LoVo (cell line): ENCODE data around the gene LIG1.

Experiments used
- DNase-seq: peaks from one replicate; pipeline ENCODE4 v3.0.0-alpha.2; 2016; ENCODE audit warnings: low spot score

LIG1 gene

GRCh38 chr19:48181505-48181904 is 11.4 kb upstream of the LIG1 start:
- no peak for DNase-seq

DNA sequence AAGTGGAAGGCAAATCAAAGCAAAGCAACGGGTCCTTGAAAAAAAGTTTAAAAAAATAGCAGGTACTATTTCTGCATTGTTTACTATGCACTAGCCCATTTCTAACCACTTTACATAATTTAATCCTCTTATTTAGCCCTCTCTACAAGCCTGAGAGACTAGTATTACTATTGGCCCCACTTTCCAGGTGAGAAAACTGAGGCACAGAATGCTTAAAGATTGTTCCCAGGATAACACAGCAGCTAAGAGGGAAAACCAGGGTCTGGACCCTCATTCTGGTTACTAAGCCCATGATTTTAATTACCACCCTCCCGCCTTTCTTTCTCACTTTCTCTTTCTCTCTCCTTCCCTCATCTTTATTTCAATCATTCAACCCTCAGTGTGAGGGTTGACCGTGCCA is 6.1 kb upstream of the LIG1 start:
- DNase-seq: no peak

DNA sequence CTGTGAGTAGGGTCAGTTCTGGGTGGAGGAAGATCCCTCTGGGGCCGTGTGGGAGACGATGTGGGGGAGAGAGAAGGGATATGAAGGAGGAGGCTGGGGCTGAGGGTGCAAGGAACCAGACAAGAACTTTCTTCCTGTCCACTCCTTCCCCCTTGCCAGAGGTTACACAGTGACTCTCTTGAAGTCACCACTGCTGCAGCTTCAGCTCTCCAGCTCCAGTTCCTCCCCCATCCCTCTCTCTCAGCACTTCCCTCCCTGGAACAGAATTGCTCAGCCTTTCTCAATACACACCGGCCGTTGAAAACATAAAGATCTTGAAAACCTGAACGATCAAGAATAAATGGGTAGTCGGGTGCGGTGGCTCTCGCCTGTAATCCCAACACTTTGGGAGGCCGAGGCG is 5.4 kb upstream of the LIG1 start:
- no peak for DNase-seq

DNA sequence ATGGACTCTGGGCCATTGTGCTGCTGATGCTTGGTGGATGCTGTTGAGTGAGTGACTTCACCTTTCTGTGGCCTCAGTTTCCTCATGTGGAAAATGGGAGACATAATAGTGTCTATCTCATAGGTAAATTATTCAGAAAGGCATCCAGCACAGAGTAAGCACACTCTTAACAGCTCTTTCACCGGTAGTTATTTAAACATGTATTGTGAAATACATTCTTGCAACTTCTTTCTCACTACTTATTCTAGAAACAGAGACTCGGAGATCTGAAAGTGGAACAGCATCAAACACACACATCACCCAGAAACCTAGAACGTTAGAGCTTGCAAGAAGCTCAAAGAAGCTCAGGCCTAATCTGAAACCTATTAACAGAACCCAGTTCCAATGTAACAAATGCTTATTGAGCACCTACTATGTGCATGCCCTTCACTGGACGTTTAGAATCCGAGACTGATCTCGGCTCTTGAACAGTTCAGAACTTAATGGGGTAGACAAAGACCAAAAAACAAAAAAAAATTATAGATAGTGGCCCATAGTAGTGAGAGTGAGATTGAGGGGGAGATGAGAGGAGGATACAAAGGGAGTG is 4.4 kb upstream of the LIG1 start:
- DNase-seq: no peak

DNA sequence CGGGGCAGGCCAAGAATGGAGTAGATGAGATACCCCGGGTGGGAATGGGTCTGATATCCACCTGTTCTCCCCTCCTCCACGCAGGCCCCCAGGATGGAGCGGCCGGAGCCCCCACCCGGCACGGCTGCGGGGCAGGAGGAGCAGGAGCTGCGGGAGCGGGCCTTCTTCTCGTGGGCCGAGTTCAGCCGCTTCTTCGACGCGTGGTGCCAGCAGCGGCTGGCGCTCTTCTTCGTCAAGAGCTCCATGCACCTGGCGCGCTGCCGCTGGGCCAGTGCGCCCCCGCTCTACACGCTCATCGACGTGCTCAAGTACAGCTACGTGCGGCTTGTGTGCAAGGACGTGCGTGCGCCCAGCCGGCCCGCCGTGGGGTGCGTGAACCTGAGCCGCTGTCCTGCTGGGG is 1.6 kb upstream of the LIG1 start:
- DNase-seq: no peak

DNA sequence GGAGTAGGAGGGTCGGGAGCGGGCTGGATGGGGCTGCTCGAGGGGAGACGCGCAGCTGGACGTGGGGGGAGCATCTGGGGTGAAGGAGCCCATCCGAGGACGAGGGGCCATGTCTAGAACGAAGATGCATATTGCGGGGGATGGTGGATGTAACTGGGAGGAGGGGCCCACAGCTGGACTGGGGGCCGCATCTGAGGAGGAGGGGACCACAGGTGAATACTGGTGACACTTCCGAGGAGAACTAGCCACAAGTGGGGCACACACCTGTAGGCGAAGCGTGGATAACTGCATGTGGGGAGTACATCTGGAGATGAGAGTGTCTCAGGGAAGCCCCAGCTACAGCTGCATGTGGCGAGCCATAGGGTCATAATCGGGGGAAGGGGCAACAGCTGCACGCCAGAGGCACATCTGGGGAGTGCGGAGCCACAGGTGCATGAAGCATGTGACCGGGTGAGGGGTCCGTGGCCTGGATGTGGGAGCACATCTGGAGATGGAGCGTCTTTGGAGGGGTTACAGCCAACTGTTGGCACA is 738 bp upstream of the LIG1 start:
- no peak for DNase-seq

DNA sequence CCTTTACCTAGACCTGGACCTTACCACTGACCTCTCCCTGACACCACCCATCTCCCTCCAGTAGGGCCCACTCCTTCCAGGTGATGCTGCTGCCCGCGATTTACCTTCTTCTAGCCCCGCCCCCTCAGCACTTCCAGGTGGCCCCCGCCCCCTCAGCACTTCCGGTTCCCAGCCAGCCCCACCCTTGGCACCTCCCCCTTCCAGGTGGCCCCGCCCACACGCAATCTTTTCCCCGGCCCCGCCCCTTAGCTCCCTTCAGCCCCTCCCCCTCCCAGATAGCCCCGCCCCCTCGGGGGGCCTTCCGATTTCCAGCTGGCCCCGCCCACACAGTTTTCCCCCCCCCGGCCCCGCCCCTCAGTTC is 586 bp downstream of the LIG1 start:
- DNase-seq: peak; percentile 87

DNA sequence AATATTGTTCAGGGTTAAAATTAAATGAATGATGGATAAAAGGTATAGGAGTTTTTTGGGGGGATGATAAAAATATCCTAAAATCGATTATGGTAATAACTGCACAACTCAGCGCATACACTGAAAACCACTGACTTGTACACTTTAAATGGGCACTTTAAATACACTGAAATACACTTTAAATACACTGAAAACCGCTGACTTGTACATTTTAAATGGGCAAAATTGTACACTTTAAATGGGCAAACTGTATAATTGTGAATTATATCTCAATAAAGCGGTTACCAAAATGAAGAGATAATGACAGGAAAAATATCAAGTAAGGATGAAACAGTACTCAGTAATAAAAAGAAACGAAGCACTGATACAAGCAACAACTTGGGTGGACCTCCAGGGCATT is 1.5 kb downstream of the LIG1 start:
- no peak for DNase-seq

- DNase-seq: no peak
Measured at GRCh38 chr19:48158210-48158790, 11.8 kb downstream of the LIG1 start.

DNA sequence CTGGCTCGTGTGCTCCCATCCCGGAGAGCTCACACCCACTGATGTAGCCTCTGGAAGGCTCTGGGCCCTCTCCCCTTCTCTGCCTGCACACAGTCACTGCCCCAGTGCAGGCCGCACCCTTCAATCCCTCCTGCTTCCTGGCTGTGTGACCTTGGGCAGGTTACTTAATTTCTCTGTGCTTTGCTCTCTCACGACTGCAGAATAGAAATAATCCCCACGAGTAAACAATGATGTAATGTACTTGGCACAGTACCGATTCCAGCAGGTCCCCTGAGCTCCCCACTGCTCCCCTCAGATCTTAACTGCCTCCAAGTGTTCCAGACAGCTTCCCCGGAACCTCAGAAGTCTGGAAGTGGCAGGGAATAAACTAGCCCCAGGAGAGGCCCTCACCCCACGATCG is 16.1 kb downstream of the LIG1 start:
- DNase-seq: no peak

DNA sequence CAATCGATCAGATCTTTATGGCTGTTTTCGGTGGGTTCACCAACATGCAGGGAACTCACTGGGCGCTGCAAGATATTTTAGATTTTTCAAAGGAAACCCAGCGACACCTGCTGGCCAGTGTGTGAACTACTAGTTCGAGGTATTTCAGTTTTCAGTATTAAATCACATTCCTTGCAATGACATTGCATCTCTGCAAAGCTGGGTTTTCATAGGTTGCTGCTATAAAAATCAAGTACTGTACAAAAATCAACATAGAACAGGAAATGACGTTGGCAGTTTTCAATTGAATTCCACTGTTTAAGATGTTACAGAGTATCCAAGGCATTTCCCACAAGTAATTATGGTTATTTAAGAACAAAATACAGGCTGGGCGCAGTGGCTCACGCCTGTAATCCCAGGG is 17.6 kb downstream of the LIG1 start:
- peak; percentile 51 for DNase-seq

GRCh38 chr19:48149430-48149829 is 20.7 kb downstream of the LIG1 start:
- no peak for DNase-seq

GRCh38 chr19:48148576-48148975 is 21.6 kb downstream of the LIG1 start:
- DNase-seq: no peak

DNA sequence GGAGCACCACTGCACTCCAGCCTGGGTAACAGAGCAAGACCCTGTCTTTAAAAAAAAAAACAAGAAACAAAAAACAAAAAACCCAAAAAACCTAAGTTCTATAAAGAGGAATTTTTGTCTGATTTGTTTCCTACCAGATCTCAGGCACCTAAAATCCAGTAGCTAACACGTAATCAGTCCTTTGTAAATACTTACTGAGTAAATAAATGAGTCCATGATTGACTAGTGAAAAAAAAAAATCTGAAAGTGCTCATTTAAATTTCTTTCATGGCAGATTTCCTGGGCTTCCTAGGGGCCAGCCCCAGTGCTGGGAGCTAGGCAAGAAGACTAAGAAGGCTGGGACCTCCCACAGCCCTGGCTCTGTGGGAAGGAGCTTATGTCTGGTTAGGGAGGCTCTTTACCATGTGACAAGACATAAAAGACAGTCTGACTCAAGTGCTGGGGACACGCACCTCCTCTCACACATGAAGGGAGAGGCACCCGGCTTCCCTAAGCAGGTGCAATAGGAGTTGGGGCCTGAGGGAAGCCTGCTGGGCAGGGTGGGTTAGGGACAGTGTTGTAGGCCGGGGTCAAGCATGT is 22.5 kb downstream of the LIG1 start:
- no peak for DNase-seq

DNA sequence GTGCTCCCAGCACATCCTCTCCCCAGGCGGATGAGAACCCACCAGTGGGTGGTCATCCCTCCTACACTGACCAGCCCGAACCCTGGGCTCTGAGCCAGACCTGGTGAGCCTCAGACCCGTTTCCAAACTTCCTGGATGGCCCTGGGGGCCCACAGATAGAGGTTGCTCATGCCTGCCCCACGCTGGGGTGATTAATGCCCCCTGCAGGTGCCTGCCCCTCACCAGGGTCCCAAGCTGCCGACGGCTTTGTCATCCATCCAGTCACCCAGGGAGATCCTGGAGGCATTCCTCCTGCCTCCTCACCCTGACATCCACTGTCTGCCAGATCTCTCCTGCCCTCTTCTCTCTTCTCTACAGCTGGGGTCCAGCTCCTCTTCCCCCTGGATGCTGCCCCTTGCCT is 31.1 kb downstream of the LIG1 start:
- DNase-seq: no peak

GRCh38 chr19:48137411-48137810 is 32.7 kb downstream of the LIG1 start:
- no peak for DNase-seq

- no peak for DNase-seq
Measured at GRCh38 chr19:48136547-48136946, 33.6 kb downstream of the LIG1 start.

DNA sequence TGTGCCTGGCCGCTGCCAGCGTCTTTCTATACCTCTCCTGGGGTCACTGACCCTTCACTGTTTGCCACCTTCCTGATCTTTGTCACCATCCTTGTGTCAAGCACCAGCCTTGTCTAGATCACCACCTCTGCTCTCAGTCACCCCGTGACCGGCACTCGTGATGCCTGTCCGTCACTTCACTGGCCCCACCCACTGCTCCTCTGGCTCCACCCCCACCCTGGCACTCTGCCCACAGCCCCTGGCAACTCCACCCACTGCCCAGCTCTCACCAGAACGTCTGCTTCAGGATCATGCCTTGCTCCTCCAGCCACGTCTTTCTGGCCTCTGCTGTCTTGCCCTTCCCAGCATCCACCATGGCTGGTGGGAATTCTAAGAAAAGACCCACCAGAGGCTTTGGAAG is 34.7 kb downstream of the LIG1 start:
- DNase-seq: no peak

GRCh38 chr19:48133094-48133493 is 37.0 kb downstream of the LIG1 start:
- DNase-seq: no peak

DNA sequence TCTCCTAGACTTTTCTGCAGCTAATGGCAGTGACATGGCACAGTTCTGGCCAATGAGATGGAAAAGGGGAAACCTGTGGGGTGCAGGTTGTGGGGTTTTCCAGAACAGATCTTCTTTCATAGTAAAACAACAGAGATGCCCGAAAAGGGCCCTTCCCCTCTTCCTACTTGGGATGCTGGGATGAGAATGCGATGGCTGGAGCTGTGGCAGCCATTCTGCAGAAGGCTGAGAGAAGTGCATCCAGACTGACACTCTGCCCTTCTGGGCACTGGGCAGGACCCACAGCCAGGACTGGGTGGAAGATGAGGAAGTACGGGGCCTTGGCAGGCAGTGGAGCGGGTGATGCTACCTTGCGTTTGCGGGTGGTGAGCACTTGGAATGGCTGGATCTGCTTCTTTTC is 42.6 kb downstream of the LIG1 start:
- DNase-seq: no peak

- DNase-seq: no peak
Measured at GRCh38 chr19:48123907-48124651, 46.1 kb downstream of the LIG1 start.

- no peak for DNase-seq
Measured at GRCh38 chr19:48122421-48122820, 47.7 kb downstream of the LIG1 start.

DNA sequence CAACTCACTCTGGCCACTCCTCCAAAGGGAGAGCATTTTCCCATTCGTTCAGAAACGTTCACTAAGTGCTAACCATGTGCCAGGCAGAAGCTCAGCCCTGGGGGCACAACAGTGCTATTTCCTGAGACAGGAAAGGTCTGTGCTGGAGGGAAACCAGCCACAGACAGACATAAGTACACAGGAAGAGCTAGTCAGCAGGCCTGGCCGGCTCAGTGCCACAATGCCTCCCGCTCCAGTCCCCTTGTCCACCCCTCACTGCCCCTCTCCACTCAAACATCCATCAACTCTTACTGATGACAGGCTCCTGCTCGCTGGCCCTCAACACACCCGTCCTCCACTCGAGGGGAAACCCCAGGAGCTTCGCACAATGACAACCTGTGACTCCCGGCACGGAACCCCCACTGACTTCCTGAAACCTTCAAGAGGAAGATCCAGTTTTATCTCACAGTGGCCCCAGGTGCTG is 48.2 kb downstream of the LIG1 start:
- no peak for DNase-seq
